Measurements from ENCODE around the gene CASZ1.

Gene CASZ1

DNA sequence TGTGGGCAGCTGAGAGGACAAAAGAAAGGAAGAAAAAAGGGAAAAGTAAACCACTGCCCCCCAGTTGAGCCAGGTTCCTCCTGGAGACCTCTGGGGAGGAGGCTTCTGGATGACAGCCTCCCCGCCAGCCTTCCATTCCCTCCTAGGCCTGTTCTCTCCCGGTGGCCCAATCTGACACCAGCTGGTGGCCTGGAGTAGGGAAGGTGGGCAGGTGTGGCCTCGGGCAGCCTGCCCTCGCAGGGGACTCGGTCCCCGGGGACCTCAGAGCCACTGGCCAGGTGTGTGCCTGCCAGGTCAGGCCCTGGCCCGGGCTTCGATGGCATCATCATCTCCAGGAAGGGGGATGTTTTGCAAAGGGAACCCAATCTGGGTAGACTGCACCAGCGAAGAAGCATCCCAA is 159.0 kb downstream of the CASZ1 start:
- no peak for TF ChIP-seq YY1 (IDR thresholded peaks at IDR 0.05; ENCODE audit: insufficient read depth, insufficient read length)
- peaks cover 22% of the 10 kb centered on the region for H3K4me1 ChIP-seq (ENCODE audit: insufficient read depth, insufficient read length)
- DNase-seq (ENCODE audit: low read depth, low spot score) = no peak

DNA sequence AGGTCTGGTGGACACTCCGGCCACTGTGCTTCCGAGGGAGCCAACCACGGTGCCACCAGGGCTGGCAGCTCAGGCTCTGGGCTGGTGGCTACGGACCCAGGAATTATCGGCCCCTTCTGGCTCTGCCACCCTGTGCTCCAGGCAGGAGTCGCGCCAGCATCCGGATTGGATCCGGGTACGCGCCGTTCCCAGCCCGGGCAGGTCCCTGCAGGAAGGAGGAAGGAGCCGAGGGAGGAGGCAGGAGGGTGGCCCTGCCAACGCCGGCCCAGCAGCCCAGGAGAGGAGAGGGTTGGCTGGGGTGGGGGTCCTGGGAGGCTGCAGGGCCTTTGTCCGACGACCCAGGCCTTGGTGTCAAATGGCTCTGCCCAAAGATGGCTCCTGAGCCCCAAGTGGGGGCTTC is 160.5 kb downstream of the CASZ1 start:
- Histone ChIP-seq H3K4me1 (ENCODE audit: insufficient read depth, insufficient read length) (peaks cover 26% of the 10 kb centered on the region), H3K9ac (ENCODE audit: insufficient read length, low read depth) (no peak overlapping the region), H3K9me3 (ENCODE audit: insufficient read depth, low read length) (no peaks in the 10 kb centered on the region), H3K36me3 (ENCODE audit: insufficient read depth, insufficient read length, low read length) (no peaks in the 10 kb centered on the region), H3K4me3 (ENCODE audit: insufficient read length, low read depth) (no peak overlapping the region), H3K27me3 (ENCODE audit: insufficient read depth, insufficient read length) (peaks cover 20% of the 10 kb centered on the region)
- no peak for DNase-seq (ENCODE audit: low read depth, low spot score)
- TF ChIP-seq YY1 (IDR thresholded peaks at IDR 0.05; ENCODE audit: insufficient read depth, insufficient read length) (no peak), ZNF274 (IDR thresholded peaks at IDR 0.05; ENCODE audit: low read depth, low read length) (no peak), SUZ12 (IDR thresholded peaks at IDR 0.05; ENCODE audit: extremely low read depth, insufficient read depth, insufficient read length) (no peak)

More for the DNA sequence above, 159.0 kb downstream of the CASZ1 start:
- no peaks in the 10 kb centered on the region for H3K36me3 ChIP-seq (ENCODE audit: insufficient read depth, insufficient read length, low read length)
- no peak overlapping the region for H3K9ac ChIP-seq (ENCODE audit: insufficient read length, low read depth)
- no peak overlapping the region for H3K4me3 ChIP-seq (ENCODE audit: insufficient read length, low read depth)
- no peaks in the 10 kb centered on the region for H3K9me3 ChIP-seq (ENCODE audit: insufficient read depth, low read length)
- peaks cover 20% of the 10 kb centered on the region for H3K27me3 ChIP-seq (ENCODE audit: insufficient read depth, insufficient read length)

DNA sequence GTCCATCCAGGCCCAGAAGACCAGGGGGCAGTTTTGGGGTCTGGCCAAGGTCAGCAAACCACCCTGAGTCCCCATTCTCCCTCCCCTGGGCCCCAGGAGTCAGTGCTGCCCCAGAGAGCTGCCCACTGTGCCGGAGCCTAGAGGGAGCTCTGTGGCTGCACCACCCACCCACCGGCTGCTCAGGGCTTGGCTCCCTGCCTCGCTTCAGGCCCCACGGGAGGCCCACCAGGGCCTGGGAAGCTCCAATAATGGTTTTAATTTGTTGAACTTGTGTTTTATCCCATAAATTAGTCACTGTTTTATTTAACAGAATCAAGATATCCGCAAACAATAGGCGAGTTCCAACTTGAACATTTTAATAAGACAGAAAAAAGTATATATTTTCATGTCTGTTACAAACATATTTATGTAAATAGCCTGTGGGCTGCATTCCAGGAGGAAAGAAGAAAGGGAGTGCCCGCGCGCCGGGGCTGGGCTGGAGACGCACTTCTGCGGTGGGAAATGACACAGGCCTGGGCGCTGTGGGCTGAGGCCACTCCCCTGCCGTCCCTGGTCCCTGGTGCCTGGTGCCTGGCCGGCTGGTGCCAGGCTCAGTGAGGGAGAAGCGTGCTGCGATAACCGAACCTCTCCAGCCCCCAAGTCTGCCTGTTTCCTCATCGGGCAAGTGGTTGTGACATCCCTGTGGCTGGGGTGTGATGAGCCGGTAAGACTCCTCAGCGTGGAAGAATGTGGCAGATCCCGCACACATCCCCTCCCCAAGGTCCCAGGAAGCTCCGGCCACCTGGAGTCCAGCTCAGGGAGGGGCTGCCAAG is 161.2 kb downstream of the CASZ1 start:
- Histone ChIP-seq H3K36me3 (ENCODE audit: insufficient read depth, insufficient read length, low read length) (no peaks in the 10 kb centered on the region), H3K4me3 (ENCODE audit: insufficient read length, low read depth) (no peak overlapping the region), H3K9ac (ENCODE audit: insufficient read length, low read depth) (no peak overlapping the region), H3K9me3 (ENCODE audit: insufficient read depth, low read length) (no peaks in the 10 kb centered on the region), H3K27me3 (ENCODE audit: insufficient read depth, insufficient read length) (peaks cover 20% of the 10 kb centered on the region), H3K4me1 (ENCODE audit: insufficient read depth, insufficient read length) (peaks cover 23% of the 10 kb centered on the region)
- no peak for DNase-seq (ENCODE audit: low read depth, low spot score)
- TF ChIP-seq SUZ12 (IDR thresholded peaks at IDR 0.05; ENCODE audit: extremely low read depth, insufficient read depth, insufficient read length) (no peak), ZNF274 (IDR thresholded peaks at IDR 0.05; ENCODE audit: low read depth, low read length) (no peak), YY1 (IDR thresholded peaks at IDR 0.05; ENCODE audit: insufficient read depth, insufficient read length) (no peak)

DNA sequence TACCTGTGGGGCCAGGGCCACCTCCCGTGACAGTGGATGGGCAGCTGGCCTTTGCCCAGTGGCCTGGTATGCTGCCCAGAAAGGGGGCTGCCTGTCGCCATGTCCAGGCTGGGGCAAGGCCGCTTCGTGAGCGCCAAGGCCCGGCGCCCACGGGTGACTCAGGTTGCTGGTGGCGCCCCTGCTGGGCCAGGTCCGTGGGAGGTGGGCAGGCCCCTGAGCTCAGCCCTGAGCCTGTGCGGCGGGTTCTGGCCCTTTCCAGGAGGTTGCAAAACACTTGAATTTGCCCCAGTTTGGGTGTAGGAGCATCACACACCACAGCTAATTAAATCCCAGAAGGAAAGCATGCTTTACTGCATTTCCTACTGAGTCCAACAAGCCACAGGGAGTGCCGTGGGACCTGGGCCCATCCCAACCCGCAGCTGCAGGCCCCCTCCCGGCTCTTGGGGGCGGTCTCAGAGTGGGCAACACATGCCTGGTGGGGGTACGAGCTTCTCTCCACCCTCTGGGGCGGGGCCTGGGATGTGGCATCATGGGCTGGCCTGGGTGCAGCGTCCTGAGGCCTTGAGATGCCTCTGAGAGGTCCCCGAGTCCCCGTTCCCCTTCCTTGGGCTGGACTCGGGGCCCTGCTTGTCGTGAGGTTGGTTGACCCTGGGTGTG is 161.9 kb downstream of the CASZ1 start:
- Histone ChIP-seq H3K9ac (ENCODE audit: insufficient read length, low read depth) (no peak overlapping the region), H3K9me3 (ENCODE audit: insufficient read depth, low read length) (no peaks in the 10 kb centered on the region), H3K4me1 (ENCODE audit: insufficient read depth, insufficient read length) (peaks cover 17% of the 10 kb centered on the region), H3K4me3 (ENCODE audit: insufficient read length, low read depth) (no peak overlapping the region), H3K27me3 (ENCODE audit: insufficient read depth, insufficient read length) (peaks cover 16% of the 10 kb centered on the region), H3K36me3 (ENCODE audit: insufficient read depth, insufficient read length, low read length) (peaks cover 4% of the 10 kb centered on the region)
- DNase-seq (ENCODE audit: low read depth, low spot score) = no peak
- TF ChIP-seq SUZ12 (IDR thresholded peaks at IDR 0.05; ENCODE audit: extremely low read depth, insufficient read depth, insufficient read length) = no peak
- TF ChIP-seq YY1 (IDR thresholded peaks at IDR 0.05; ENCODE audit: insufficient read depth, insufficient read length) = no peak
- no peak for TF ChIP-seq ZNF274 (IDR thresholded peaks at IDR 0.05; ENCODE audit: low read depth, low read length)

DNA sequence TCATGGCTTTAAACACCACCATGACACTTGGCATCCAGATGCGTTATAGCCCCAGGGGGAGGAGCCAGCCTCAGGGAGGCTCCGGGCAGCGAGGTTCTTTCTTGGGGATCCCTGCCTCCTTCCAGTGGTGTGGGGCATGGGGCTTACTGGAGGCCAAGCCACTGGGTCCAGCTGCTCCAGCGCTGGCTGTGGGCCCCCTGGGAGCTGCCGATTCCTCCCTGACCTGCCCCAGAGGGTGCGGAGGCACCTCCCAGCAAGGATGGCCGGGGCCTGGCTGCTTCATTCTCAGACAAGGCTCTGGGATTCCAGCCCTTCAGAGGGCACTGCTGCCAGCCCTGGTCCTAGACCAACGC is 162.4 kb downstream of the CASZ1 start:
- no peaks in the 10 kb centered on the region for H3K9me3 ChIP-seq (ENCODE audit: insufficient read depth, low read length)
- TF ChIP-seq SUZ12 (IDR thresholded peaks at IDR 0.05; ENCODE audit: extremely low read depth, insufficient read depth, insufficient read length) (no peak), YY1 (IDR thresholded peaks at IDR 0.05; ENCODE audit: insufficient read depth, insufficient read length) (no peak), ZNF274 (IDR thresholded peaks at IDR 0.05; ENCODE audit: low read depth, low read length) (no peak)
- H3K36me3 ChIP-seq (ENCODE audit: insufficient read depth, insufficient read length, low read length) = peaks cover 5% of the 10 kb centered on the region
- peaks cover 13% of the 10 kb centered on the region for H3K4me1 ChIP-seq (ENCODE audit: insufficient read depth, insufficient read length)
- H3K4me3 ChIP-seq (ENCODE audit: insufficient read length, low read depth) = no peak overlapping the region
- no peak for DNase-seq (ENCODE audit: low read depth, low spot score)
- peaks cover 12% of the 10 kb centered on the region for H3K27me3 ChIP-seq (ENCODE audit: insufficient read depth, insufficient read length)
- H3K9ac ChIP-seq (ENCODE audit: insufficient read length, low read depth) = no peak overlapping the region

DNA sequence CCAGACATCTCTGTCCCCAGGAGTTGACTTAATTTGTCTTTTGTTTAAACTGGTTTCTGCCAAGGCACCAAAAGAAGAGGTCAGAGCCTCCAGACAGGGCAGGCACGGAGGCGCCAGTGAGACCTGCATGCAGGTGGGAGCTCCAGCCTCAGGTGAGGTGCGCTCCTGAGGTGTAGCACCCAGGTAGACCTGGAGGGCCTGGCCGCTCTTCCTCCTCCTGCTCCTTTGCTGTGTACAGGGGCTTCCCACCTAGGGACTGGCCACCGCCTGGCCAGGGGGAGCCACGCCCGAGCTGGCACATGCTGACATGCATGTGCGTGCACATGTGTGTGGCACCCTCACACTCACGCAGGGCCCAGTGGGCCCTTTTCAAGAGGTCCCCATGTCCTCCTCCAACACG is 163.0 kb downstream of the CASZ1 start:
- Histone ChIP-seq H3K9me3 (ENCODE audit: insufficient read depth, low read length) (no peaks in the 10 kb centered on the region), H3K27me3 (ENCODE audit: insufficient read depth, insufficient read length) (peaks cover 10% of the 10 kb centered on the region), H3K4me1 (ENCODE audit: insufficient read depth, insufficient read length) (peaks cover 13% of the 10 kb centered on the region), H3K4me3 (ENCODE audit: insufficient read length, low read depth) (no peak overlapping the region), H3K9ac (ENCODE audit: insufficient read length, low read depth) (no peak overlapping the region), H3K36me3 (ENCODE audit: insufficient read depth, insufficient read length, low read length) (peaks cover 8% of the 10 kb centered on the region)
- DNase-seq (ENCODE audit: low read depth, low spot score) = no peak
- TF ChIP-seq YY1 (IDR thresholded peaks at IDR 0.05; ENCODE audit: insufficient read depth, insufficient read length) = no peak
- TF ChIP-seq ZNF274 (IDR thresholded peaks at IDR 0.05; ENCODE audit: low read depth, low read length) = no peak
- no peak for TF ChIP-seq SUZ12 (IDR thresholded peaks at IDR 0.05; ENCODE audit: extremely low read depth, insufficient read depth, insufficient read length)

DNA sequence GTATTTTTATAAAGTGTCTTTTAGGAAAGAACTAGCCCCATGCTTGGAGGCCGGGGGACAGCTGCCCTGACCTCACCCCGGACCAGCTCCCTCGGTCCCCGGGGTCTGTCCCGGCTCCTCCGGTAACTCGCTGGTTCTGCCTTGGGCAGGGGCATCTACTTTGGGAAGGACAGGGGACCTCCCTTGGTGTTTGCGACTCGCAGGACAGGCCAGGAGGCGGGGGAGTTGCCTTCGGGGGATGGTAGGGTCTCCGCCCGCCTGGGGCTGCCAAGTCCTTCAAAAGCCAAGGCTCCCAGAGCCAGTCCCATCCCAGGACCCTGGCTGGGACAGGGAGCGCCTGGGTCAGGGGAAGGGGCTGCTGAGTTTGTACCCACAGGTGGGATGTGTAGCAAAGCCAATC is 163.8 kb downstream of the CASZ1 start:
- Histone ChIP-seq H3K9me3 (ENCODE audit: insufficient read depth, low read length) (no peaks in the 10 kb centered on the region), H3K9ac (ENCODE audit: insufficient read length, low read depth) (no peak overlapping the region), H3K4me1 (ENCODE audit: insufficient read depth, insufficient read length) (peaks cover 13% of the 10 kb centered on the region), H3K4me3 (ENCODE audit: insufficient read length, low read depth) (no peak overlapping the region), H3K36me3 (ENCODE audit: insufficient read depth, insufficient read length, low read length) (peaks cover 8% of the 10 kb centered on the region), H3K27me3 (ENCODE audit: insufficient read depth, insufficient read length) (peaks cover 3% of the 10 kb centered on the region)
- no peak for DNase-seq (ENCODE audit: low read depth, low spot score)
- TF ChIP-seq SUZ12 (IDR thresholded peaks at IDR 0.05; ENCODE audit: extremely low read depth, insufficient read depth, insufficient read length) (no peak), ZNF274 (IDR thresholded peaks at IDR 0.05; ENCODE audit: low read depth, low read length) (no peak), YY1 (IDR thresholded peaks at IDR 0.05; ENCODE audit: insufficient read depth, insufficient read length) (no peak)
